ENCODE results near the gene OTOP1. TPM values are rescaled to one million over a fixed set of nuclear protein-coding genes. Genes with fewer than 3 reads are reported as not detected.

Gene OTOP1
- total and polyA plus RNA-seq, 10 of the 15 experiments (the other 5 are each of a cell fraction or from before 2014, with no cell fraction given) = not detected

DNA sequence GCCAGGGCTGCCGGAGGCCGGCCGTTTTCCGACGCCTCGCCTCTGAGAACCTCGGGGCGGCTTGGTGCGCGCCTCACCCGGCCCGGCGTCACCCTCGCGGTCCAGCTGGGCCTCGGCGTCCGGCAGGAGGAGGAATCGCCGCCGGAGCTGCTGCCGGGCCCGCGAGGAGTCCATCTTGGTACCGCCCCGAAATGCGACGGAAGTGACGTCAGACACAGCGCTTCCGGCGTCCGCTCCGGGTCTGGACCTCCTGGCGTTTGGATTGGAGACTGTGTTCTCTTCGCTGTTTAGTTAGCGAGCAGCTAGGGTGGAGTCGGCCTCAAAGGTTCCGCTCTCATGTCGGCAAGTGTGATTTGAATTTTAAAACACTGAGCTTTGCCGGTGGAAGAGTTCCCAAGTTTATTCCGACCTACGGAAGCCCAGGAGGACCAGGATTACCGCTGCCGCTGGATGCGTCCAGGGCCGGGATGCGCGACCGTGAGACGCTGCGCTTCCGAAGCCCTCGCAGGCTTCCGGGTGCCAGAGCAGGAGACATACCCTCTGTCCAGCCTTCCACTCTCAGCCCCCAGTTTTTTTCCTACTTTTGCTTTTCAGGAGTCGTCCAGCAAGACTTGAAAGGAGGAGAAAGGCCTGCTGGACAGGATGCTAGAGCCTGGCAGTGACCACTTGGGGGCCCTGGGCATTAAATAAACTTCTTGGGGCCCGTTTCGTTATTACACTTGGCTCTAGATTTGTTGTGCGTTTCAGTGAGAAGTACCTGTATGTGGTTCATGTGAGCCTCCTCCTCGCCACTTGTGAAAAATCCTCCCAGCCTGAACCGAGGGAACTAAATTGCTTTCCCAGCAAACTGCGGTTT, 21.5 kb upstream of the OTOP1 start, which contains the start of gene TMEM128 (continued):
- TF ChIP-seq, protein P1, sequence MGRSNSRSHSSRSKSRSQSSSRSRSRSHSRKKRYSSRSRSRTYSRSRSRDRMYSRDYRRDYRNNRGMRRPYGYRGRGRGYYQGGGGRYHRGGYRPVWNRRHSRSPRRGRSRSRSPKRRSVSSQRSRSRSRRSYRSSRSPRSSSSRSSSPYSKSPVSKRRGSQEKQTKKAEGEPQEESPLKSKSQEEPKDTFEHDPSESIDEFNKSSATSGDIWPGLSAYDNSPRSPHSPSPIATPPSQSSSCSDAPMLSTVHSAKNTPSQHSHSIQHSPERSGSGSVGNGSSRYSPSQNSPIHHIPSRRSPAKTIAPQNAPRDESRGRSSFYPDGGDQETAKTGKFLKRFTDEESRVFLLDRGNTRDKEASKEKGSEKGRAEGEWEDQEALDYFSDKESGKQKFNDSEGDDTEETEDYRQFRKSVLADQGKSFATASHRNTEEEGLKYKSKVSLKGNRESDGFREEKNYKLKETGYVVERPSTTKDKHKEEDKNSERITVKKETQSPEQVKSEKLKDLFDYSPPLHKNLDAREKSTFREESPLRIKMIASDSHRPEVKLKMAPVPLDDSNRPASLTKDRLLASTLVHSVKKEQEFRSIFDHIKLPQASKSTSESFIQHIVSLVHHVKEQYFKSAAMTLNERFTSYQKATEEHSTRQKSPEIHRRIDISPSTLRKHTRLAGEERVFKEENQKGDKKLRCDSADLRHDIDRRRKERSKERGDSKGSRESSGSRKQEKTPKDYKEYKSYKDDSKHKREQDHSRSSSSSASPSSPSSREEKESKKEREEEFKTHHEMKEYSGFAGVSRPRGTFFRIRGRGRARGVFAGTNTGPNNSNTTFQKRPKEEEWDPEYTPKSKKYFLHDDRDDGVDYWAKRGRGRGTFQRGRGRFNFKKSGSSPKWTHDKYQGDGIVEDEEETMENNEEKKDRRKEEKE (IDR thresholded peaks at IDR 0.05) = no peak
- TF ChIP-seq PAX5 (IDR thresholded peaks at IDR 0.05; ENCODE audit: borderline replicate concordance, low read depth, low read length) = no peak
- TF ChIP-seq, protein P2, sequence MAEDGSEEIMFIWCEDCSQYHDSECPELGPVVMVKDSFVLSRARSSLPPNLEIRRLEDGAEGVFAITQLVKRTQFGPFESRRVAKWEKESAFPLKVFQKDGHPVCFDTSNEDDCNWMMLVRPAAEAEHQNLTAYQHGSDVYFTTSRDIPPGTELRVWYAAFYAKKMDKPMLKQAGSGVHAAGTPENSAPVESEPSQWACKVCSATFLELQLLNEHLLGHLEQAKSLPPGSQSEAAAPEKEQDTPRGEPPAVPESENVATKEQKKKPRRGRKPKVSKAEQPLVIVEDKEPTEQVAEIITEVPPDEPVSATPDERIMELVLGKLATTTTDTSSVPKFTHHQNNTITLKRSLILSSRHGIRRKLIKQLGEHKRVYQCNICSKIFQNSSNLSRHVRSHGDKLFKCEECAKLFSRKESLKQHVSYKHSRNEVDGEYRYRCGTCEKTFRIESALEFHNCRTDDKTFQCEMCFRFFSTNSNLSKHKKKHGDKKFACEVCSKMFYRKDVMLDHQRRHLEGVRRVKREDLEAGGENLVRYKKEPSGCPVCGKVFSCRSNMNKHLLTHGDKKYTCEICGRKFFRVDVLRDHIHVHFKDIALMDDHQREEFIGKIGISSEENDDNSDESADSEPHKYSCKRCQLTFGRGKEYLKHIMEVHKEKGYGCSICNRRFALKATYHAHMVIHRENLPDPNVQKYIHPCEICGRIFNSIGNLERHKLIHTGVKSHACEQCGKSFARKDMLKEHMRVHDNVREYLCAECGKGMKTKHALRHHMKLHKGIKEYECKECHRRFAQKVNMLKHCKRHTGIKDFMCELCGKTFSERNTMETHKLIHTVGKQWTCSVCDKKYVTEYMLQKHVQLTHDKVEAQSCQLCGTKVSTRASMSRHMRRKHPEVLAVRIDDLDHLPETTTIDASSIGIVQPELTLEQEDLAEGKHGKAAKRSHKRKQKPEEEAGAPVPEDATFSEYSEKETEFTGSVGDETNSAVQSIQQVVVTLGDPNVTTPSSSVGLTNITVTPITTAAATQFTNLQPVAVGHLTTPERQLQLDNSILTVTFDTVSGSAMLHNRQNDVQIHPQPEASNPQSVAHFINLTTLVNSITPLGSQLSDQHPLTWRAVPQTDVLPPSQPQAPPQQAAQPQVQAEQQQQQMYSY (CRISPR knock-in tag; IDR thresholded peaks at IDR 0.05) = no peak

DNA sequence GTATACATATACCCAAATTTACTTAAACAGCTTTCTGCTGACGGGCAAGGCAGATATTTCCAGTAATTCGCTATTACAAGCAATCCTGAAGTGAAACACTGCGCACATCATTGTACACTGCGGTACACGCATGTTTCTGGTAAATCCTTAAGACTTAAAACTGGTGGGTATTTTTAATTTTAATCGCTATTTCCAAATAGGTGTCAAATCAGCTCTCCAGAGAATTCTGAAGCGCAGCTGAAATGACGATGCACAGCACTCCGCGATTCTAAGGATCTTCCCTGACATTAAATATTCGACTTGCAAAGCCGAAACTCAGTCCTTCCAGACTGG, 20.9 kb upstream of the OTOP1 start:
- under 1% methylated on average over 12 of the region's 12 CpGs for WGBS (ENCODE audit: insufficient coverage, insufficient replicate concordance, low lambda C conversion rate, missing lambda C conversion rate)
- in situ Hi-C loops (cut with MboI) (no loop called here), intact Hi-C loops (cut with micrococcal nuclease; ENCODE audit: unreplicated experiment) (no loop called here)
- peak overlapping the region; percentile 97 for H3K4me3 ChIP-seq
- no peak for FAIRE-seq
- peaks cover 3 to 6% of the 10 kb centered on the region in 2 experiments; a peak in 3 of 4 replicates for H3K36me3 ChIP-seq (ENCODE audit: control insufficient read depth in 2 of 2, insufficient read depth in 2 of 2, low read length in 1 of 2)
- ATAC-seq = peak; percentile 14
- H4K20me1 ChIP-seq (ENCODE audit: control insufficient read depth, insufficient read depth) = no peaks in the 10 kb centered on the region
- SMC1A ChIA-PET (ENCODE audit: uncharacterized antibody, unreplicated experiment) = interaction anchor here (0.6 to 1.6 kb wide), 3 partner anchors 12 to 89 kb away, joined by 3 to 4 read pairs (median 3); no protein-coding TSS in a partner anchor
- DNase-seq (ENCODE audit: low read depth, low spot score) = no peak
- POLR2A ChIA-PET = interaction anchor here (0.6 to 1.3 kb wide), 2 partner anchors 8 to 89 kb away, joined by 3 to 4 read pairs; no protein-coding TSS in a partner anchor
- BruUV-seq (replicated peaks) = TSS peak; percentile 80
- peak overlapping the region; percentile 93 for H2AFZ ChIP-seq (ENCODE audit: control insufficient read depth, low read depth, low read length)
- H3K4me1 ChIP-seq (ENCODE audit: control insufficient read depth, insufficient read depth, low read length) = peaks cover 7% of the 10 kb centered on the region
- H3K9me3 ChIP-seq (replicated peaks; ENCODE audit: control insufficient read depth, insufficient read depth, low read length) = no peaks in the 10 kb centered on the region
- no peaks in the 10 kb centered on the region for H3K27me3 ChIP-seq (replicated peaks in 1 of 2; ENCODE audit: control insufficient read depth in 2 of 2, insufficient read depth in 2 of 2, low read length in 1 of 2)
- peak overlapping the region; percentile 94 for H3K9ac ChIP-seq (ENCODE audit: control insufficient read depth, insufficient read depth, low read length)
- H3K79me2 ChIP-seq (ENCODE audit: control insufficient read depth, insufficient read depth, low read length) = peaks cover 13% of the 10 kb centered on the region
- RAD21 ChIA-PET (ENCODE audit: unreplicated experiment) = no interaction called here
- H3K4me2 ChIP-seq (ENCODE audit: control insufficient read depth, insufficient read depth) = peak overlapping the region; percentile 78
- CTCF ChIA-PET = no interaction called here
- H3K27ac ChIP-seq (ENCODE audit: control insufficient read depth, insufficient read depth) = peak overlapping the region; percentile 84
- TF ChIP-seq HDAC6 (IDR thresholded peaks at IDR 0.05; ENCODE audit: unreplicated experiment) (no peak), NR2F1 (conservative IDR thresholded peaks at IDR 0.05) (no peak), SMC3 (IDR thresholded peaks at IDR 0.05; ENCODE audit: borderline replicate concordance, low read length) (no peak), ZNF384 (IDR thresholded peaks at IDR 0.05; ENCODE audit: borderline replicate concordance, low read depth, low read length) (no peak), RB1 (IDR thresholded peaks at IDR 0.05; ENCODE audit: borderline replicate concordance) (no peak)
- TF ChIP-seq, protein P3, sequence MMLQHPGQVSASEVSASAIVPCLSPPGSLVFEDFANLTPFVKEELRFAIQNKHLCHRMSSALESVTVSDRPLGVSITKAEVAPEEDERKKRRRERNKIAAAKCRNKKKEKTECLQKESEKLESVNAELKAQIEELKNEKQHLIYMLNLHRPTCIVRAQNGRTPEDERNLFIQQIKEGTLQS (IDR thresholded peaks at IDR 0.05; ENCODE audit: borderline replicate concordance, extremely low read depth, low read depth, low read length) = no peak
- TF ChIP-seq, protein P4, sequence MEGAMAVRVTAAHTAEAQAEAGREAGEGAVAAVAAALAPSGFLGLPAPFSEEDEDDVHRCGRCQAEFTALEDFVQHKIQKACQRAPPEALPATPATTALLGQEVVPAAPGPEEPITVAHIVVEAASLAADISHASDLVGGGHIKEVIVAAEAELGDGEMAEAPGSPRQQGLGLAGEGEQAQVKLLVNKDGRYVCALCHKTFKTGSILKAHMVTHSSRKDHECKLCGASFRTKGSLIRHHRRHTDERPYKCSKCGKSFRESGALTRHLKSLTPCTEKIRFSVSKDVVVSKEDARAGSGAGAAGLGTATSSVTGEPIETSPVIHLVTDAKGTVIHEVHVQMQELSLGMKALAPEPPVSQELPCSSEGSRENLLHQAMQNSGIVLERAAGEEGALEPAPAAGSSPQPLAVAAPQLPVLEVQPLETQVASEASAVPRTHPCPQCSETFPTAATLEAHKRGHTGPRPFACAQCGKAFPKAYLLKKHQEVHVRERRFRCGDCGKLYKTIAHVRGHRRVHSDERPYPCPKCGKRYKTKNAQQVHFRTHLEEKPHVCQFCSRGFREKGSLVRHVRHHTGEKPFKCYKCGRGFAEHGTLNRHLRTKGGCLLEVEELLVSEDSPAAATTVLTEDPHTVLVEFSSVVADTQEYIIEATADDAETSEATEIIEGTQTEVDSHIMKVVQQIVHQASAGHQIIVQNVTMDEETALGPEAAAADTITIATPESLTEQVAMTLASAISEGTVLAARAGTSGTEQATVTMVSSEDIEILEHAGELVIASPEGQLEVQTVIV (IDR thresholded peaks at IDR 0.05; ENCODE audit: borderline replicate concordance, partially characterized antibody) = no peak
